CD4-positive, alpha-beta T cell treated with Interferon alpha-2 for 1 hour (primary cell): ENCODE results near the gene APOBEC2.

Source experiments
- DNase-seq, 2 donors: peaks; one replicate each; pipeline ENCODE4 v3.0.0-alpha.2; 2020 to 2022

APOBEC2 gene

DNA sequence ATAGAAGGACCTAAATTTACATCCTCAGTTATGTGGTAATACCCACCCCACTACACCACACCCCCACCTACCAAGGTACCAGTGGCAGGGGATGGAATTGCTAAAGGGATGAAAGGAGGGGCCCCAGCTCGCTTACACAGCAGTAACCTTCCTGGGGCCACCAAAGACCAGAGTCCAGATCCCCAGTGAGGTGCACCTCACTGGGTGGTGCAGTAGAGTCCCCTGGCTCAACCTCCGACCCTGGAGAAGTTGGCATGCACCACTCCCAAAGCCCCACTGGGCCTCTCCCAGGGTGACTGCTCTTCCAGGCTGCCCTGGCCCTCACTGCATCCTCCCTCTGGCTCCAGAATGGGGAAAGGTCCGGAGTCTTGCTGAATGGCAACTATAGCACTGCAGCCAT lies 14.8 kb upstream of the APOBEC2 start:
- DNase-seq: no peak

DNA sequence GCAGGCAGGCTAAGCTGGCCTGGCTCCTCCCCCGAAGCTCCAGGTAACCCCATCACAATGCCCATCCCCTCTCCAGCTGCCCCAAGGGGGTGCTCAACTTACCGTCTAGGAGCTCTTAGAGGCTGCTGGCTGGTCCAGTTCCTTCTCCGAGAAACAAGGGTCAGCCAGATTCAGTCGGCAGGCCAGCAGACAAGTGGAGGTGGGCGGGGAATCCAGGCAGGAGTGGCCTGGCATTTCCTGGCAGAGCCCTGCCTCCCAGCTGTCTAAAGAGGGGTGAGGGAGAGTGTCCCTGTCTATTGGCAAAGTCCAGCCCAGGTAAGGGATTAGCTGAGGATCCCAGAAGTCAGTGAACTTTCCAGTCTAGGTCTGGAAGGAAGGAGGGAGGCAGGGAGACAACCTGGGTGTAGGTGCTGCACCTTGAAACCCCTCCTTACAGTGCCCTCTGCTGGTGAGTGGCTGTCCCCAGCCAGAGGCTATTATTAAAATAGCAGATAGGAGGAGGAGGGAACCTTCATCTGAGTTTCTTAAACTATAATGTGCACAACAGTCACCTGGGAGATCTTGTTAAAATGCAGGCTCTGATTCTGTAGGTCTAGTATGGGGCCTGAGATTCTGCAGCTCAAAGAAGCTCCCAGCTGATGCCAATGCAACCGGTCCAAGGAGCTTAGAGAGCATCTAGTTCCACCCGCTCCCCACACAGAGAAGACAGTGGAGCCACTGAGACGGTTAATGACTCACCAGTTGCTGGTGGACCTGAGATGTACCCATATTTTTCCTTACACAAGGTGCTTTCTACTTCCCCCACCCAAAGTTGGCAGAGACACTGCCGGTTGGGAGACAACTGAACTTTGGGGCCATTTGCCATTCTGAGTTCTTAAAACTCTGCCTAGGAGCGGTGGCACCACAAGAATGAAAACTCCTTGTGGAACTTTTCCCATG lies 13.7 kb upstream of the APOBEC2 start, which contains the start of gene UNC5CL:
TSS of gene UNC5CL (minus strand) at position 162 of the 939 bp plus-strand sequence. CDS start 4,147 bp downstream, outside the sequence.
- DNase-seq: peak; percentile 41 to 58

DNA sequence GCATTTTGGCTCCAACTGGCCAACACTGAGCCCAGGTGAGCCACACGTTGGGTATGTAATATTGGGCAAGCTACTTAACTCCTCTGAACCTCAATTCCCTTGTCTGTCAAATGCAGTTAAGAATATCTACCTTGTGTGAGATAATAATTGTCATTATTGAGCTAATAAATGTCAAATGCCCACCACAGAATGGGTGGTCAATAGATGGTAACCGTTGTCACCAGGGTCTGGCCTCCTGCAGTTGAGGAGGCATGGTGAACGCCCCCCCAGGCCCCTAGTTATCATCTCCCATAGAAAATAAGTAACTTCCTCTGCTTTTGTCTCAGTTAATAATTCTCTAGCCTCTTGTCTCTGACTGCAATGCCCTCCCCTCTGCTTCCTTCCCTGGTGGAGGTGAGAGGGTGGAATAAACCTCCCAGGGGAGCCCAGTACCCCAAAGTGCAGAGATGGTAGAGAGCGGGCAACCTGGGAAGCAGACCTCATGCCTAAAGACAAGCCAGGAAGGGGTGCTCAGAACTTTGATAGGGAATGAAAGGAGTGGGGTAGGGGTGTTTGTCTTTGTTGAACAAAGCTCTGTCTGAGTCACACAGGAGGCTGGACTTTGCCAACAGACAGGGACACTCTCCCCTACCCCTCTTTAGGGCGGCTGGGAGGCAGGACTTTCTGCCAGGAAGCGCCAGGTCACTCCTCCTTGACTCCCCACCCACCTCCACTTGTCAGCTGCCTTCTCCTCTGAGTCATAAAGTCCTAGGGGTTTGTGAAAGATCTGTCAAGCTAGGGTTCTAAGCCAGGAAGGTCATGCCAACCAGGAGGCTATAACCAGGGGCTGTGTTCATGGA lies 12.7 kb upstream of the APOBEC2 start:
- DNase-seq: no peak

DNA sequence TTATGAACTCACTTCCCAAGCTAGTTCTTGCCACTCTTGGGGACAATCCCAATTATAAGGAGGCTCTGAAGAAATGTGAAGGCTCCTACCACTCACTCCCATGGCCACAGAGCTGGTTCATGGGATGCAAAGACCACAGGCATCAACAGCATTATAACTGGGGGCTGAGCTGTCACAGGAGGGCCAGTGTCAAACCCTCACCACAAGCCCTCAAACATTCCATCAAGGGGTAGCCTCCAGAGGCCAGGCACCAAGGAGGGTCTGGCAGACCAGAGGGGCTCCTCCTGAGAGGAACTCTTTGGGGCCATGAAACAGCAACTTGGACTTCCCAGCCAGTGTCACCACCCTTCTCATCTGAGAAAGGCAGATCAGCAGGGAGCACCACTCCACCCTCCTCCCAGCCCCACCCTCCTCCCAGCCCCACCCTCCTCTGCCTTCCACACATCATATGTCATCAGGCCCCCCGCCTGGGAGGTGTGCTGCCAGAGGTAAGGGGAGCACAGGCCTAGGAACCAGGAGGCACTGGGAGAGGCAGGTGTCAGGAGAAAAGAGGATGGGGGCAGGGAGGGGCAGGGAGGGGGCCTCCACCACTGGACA lies 12.0 kb upstream of the APOBEC2 start:
- DNase-seq: no peak

DNA sequence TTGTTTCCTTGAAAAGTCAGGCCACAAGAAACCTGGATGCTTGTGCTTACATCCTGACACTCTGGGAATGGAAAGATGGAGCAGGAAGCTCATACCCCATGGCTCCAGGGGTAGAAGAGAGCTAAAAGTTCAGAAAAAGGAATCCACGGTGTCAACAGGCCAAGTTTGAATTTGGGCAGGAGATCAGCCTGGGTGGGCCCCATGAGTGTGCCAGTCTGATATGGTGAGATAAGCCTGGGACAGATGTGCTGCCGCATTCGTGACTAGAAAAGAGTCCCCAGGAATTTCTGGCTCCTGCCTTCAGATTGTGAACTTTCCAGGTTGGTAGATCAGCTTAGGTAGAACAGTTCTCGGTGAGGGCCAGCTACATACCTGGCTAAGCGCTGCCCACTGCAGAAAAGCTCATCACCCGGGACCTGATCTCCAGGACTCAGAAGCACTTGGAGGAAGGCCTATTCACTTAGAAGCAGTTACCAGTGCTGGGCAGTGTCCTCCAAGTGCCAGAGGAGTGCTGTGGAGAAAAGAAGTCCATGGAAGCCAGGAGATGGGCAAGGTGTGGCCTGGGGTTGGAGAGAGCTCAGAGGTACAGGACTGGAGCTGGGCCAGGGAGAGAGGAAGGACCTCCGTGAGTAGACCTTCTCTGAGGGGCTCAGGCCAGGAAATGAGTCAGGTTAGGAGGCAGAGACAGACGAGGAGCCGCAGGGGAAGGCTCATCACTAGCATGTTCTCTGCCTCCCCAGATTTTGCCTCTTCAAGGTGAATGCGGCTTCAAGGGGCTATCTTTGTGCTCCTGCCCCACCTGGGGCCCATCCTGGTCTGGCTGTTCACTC lies 10.6 kb upstream of the APOBEC2 start, which contains the start of gene TSPO2:
TSS of gene TSPO2 (plus strand) at position 242 of the 830 bp plus-strand sequence. CDS start at position 761, 519 bp downstream.
- DNase-seq: no peak

DNA sequence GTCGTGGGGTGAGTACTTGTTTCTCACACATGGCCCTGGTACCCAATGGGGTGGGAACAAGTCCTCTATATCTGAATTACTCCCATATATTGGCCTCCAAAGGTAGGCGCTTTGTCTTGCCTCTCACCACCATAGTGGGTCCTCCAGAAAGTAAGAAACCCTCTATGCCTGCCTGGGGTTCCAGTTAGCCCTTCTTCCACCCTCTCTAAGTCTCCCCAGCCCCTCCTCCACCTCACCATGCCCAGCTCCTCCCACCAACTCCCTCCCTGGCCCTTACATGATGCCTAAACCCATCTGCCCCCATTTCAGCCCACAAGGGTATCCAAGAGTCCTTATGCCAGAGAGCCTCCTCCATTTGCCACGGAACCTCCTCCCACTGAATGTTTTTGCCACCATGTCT lies 9.9 kb upstream of the APOBEC2 start:
- no peak for DNase-seq

DNA sequence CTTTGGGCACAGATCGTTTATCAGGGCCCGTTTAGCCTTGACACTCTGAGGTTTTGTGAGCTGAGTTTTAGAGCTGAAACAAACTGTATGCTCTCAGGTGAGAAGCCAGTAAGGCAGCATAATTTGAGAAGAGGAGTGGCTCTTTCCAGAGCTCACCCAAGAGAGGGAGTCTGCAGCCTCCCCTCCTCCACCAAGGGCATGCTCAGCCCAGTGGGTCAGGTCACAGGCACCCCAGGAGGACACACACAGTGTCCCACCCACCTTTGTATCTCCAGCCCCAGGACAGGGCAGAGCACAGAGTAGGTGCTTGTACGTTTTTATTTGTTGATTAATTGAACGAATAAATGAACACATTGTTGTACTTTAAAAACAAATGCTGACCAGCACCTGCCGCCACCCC lies 7.3 kb upstream of the APOBEC2 start:
- no peak for DNase-seq

DNA sequence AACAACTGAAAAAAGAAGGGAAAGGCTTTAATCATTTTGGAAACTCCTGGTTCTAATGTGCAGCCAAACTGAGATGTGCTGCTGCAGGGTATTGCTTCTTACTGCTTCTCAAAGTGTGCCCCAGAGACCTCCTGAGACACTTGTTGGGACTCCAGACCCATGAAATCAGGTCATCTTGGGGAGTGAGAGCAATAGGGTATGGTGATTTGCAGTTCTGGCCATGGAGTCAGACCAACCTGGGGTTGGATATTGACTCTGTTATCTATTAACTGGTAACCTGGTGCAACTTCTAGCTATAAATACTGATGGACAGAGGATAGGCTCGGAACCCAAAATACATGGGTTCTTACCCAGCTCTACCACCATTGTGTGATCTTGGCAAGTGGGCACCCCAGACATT lies 6.9 kb upstream of the APOBEC2 start:
- DNase-seq: no peak

DNA sequence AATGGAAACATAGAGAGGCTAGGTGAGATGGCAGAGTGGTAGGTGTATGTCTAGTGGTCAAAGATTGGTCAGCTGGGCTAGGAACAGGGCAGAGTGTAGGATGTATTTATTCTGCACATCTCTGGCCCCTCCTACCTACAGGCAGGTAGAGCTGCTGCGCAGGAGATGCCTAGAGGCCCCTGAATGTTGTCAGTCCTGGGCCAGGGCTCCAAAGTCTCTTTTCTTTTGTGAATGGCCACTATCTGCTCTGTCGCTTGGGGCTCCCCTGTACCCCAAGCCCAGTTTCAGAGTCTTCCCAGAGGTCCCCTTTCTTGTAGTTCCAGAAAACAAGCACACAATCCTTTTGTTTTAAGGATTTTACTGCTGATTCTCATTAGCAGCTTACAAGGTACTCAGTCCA lies 5.7 kb upstream of the APOBEC2 start:
- no peak for DNase-seq

DNA sequence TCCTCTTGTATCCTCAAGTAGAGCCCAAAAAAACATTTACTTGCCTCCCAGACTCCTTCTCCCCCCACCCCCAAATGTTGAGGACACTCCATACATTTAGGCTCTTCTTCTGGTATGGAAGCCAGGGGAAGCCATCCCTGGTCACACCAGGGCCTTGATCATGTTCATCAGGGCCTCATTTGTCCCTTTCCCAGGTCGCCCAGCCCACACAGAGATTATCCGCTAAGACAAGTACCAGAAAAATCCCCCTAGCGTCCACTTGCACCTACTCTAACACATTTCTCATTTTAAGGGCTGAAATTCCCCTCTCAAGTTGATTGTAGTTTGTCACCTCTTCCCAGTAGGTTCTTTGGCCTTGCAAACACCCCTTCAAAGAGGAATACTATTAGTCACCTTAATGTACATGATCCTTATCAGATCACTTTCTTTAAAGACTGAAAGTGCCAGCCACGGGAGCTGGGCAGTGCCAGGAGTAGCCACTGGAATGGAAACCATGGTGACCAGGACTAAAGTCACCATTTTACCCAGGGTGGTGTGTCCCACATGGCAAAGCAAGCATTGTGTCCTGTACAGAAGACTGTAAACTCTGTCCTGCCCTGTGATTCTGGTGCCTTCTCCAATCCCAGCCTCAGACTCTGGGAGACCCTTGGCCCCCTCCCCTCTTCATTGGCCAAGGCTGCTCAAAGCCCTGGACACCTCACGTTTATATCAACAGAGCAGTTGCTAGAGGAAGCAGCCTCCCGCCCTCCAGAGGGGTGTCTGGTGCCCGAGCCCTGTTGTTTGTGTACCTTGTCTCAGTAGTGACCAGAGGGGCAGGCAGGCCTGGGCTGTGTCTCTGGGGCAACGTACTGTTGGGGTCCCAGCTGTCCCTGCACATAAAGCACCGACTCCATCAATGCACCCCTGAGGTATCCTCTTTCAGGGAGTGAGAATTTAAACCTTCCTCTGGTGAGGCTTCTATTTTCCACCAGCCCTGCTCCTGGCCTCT lies 5.0 kb upstream of the APOBEC2 start:
- DNase-seq: no peak

DNA sequence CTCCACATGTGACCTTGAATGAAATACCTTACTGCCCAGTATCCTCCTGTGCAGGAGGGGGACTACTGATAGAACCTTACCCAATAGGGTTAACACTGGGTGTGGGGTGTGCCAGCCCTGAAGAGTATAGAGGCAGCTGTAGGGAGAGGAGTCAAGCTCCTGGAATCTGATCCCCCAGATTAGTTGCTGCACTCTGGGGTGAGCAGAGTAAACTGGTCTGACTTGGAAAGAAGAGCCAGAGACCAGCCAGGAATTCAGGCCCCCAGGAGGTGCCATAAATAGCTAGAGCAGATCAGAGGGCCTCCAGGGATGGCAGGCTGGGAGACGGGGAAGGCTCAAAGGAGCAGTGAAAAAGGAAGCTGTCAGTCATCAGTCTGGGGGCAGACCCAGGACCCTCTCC lies 3.5 kb upstream of the APOBEC2 start:
- no peak for DNase-seq

DNA sequence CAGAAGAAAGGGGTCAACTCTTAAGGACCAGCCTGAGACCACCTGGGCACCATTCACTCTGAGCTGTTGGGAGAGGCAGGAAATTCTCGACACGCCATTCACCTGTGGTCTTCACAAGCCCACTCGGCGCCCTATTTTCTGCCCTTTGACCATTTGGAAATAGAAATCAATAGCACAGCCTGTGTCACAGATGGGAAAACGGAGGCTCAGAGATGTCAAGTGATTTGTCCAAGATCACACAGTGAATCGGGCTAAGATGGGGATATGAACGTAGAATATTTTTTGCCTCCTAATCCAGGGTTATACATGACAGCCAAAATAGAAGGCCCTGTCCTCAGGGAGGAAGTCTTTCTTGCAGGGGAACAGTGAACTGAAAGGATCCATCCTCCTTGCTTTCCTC lies 3.0 kb upstream of the APOBEC2 start:
- no peak for DNase-seq

DNA sequence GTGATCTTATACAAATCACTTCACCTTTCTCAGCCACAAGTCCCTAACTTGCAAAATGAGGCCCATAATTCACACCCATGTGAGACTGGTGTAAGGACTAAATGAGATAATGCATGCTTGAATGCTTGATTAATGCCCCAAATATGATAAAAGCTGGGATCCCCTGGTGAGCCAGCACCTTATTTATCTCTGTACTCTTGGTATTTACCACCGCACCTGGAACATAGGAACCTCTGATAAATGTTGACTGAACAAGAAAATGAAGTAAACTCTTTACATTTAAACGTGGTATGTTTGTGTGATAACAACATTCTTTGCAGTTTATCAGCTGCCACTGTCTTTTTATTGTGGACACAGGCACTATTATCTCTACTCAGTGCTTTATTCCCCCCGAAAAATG lies 2.5 kb upstream of the APOBEC2 start:
- DNase-seq: no peak

DNA sequence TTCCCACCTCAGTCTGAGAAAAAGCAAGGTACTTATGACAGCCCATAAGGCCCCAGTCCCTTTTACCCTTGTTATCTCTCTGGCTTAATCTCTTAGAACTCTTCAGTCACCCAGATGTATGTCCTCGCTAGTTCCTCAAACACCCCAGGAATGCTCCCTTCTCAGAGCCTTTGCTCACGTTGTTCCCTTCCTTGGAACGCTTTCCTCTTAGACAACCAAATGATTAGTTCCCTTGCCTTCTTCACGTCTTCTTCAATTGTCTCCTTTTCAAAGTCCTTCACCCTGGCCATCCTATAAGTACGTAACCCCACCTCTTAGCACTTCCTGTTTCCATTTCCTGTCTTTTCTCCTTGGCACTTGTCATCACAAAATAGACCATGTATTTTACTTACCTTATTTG lies 1.1 kb upstream of the APOBEC2 start:
- peak in 1 of 2 donors; percentile 29 for DNase-seq

DNA sequence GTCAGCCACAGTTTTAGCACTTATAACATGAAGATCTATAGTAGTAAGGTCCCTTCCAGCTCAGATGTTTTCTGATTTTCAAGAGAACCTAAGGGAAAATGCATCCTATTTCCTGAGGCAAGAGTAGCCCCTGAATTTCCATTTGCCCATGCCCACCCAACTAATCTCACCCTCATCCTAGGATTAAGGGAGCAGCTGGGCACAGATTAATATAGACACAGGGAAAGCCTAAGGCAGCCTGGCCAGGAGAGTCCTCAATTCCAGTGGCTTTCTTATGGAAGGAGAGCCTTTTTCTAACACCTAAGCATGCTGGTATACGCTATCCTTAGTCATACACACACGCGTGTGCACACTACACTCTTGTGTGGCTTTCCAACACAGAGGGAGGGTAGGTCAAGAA lies 1.5 kb downstream of the APOBEC2 start:
- DNase-seq: no peak

DNA sequence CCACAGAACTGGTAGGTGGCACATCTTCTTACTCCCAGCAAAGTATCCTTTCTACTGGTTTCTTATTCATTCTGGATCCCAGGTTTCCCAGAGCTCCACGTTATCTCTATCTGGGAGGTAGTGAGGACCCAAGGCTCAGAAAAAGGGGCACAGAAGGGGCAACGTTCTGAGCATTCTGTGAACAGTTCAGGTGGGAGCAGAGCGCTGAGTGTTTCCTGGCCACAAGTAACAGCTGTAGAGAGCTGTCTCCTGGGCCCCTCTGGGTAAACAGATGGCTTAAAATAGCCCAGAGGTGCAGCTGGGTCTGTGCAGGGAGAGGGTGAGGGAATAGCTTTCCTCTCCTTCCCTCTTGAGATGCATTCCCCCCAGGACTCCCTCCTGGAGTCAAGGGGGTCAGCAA lies 2.1 kb downstream of the APOBEC2 start:
- no peak for DNase-seq

DNA sequence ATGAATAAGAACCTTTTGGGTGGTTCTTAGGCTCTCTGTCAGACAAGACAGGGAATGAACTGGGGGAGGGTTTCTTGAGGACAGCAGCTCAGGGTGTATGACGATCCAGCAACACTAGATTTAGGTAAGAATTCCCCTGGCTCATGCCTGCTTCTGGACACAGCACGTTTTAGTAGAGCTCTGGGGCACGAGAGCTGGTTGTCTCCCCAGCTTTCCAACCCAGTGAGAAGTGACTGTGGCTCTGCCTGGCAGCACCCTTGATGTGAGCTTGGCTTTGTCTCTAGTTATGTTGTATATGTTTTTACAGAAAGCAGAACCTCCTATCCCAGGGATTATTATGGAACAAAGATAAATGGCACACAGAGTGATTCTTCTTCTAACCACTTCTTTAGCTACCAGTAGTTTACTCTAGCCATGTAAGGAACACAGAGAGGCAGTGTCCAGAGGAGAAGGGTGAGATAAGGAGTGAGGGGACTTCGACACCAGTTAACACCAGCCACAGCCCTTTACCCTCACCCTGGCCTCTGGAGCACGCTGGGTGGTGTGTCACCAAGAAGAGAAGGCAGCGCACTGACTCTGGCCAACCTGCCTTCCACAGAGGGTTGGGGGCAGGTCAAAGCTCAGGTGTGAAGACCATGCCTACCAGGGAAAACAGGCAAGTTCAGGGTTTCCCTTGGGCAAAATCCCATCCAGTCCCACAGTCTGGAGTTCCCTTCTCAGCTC lies 3.9 kb downstream of the APOBEC2 start:
- DNase-seq: no peak

DNA sequence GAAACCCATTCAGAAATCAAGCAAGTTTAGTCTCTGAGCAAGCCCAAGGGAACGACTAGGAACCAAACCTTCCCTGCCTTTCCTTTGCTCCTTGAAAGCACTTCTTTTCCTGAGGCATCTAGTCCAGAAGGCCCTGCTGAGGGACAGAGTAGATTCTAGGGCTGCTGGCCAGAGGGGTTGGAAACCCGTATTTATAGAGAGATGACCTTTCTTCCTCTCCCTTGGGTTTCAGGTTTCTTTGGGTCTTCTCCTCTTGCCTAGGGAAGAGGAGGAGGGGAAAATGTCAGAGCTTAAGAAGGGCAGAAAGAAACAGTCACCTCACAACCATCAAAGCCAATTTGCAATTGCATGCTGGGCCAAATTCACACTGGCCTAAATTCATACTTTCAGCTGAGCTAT lies 5.8 kb downstream of the APOBEC2 start:
- DNase-seq: no peak

DNA sequence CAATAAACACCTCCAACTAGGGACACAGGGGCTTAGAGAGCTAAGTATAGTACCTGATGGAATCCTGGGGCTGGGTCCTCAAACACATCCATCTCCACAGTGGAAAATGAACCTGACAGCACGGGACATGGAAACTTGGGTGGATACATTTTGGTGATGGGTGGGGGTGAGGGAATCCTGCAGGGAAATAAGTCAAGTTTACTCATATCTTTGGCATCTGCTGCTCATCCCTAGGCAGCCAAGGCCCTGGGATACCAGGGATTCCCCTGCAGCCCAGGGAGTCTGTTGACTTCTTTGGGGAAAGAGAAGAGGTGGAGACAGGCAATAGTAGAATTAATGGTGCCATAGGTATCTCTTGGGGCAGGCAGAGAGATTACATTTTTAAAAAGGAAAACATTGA lies 6.6 kb downstream of the APOBEC2 start:
- DNase-seq: no peak

DNA sequence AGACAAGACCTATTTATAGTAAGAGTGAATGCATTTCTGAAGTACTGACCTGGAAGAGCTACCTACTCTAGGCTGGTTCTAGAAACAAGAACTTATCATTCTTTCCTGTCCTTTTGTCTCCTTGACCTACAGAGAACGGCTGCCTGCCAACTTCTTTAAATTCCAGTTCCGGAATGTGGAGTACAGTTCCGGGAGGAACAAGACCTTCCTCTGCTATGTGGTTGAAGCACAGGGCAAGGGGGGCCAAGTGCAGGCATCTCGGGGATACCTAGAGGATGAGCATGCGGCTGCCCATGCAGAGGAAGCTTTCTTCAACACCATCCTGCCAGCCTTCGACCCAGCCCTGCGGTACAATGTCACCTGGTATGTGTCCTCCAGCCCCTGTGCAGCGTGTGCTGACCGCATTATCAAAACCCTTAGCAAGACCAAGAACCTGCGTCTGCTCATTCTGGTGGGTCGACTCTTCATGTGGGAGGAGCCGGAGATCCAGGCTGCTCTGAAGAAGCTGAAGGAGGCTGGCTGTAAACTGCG lies 8.3 kb downstream of the APOBEC2 start:
- no peak for DNase-seq
